ENCODE measurements around the gene TGFBR3.

DNA sequence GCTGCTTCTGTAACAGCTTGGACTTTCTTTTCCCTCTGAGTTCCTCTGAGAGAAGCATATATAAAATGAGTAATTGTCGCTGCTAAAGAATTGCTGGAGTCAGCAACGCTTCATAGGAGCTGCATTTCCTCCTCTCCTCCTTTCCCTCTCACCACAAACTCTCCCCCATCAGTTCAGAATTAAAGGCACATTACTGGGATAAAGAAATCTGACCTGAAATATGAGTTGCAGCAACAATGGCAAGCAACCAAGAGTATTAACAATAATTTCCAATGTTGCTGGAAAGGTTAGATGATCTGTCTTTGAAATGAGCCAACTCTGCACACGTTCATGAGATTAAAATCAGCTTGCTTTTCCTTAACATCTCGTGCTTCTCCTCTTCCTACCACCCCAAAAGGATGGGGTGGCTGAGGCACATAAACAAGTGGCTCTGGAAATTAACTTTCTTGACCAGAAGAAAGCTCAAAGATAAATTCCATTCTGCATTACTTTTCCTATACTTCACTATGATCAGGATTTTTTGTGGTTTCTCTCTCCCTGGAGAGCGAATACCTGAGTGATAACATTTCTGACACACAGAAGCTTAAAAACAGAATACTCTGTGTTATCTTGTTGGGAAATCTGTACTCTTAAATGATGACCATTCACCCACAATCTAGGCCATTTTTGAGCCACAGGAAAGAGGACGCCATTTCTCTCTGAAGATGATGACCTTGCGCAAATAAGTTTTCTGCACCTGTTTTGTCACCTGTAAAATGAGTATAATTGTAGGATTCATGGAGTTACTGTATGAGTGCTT, 90.2 kb downstream of the TGFBR3 start:
- TF ChIP-seq CTCF (IDR thresholded peaks at IDR 0.05; ENCODE audit: low read length) = no peak
- no peak for TF ChIP-seq EZH2 (IDR thresholded peaks at IDR 0.05; ENCODE audit: borderline replicate concordance, low read length)
